DND-41 (cell line): ENCODE results near the gene RNASET2.

ENCODE experiments used
- ATAC-seq: fragments of 200-7000 bp; cut with Tn5 transposase; 3 replicates; pipeline ENCODE4 v1.9.1; 2021; ENCODE audit warnings: low read depth; ENCODE audit not compliant: insufficient read depth
- DNase-seq: peaks from one replicate; pipeline ENCODE4 v3.0.0-alpha.2; 2020
- H2AFZ ChIP-seq: 2 replicates; pipeline ENCODE4 v1.6.0; 2012; ENCODE audit warnings: low read depth, low read length
- H3K27ac ChIP-seq: 2 replicates; pipeline ENCODE4 v1.5.1; 2012; ENCODE audit warnings: low read length, inconsistent platforms
- H3K27me3 ChIP-seq: fragments of 200-600 bp; sonication (generic); 2 replicates; pipeline ENCODE4 v1.6.0; 2012; ENCODE audit warnings: low read length, mild to moderate bottlenecking, inconsistent platforms; ENCODE audit not compliant: insufficient read depth, poor library complexity
- H3K36me3 ChIP-seq: 2 replicates; pipeline ENCODE4 v1.5.1; 2012; ENCODE audit warnings: low read length, inconsistent platforms; ENCODE audit not compliant: insufficient read depth
- H3K4me1 ChIP-seq: 2 replicates; pipeline ENCODE4 v1.5.1; 2012; ENCODE audit warnings: mild to moderate bottlenecking, low read length; ENCODE audit not compliant: insufficient read depth
- H3K4me2 ChIP-seq: 2 replicates; pipeline ENCODE4 v1.6.0; 2012; ENCODE audit warnings: mild to moderate bottlenecking, moderate library complexity, low read length, inconsistent platforms; ENCODE audit not compliant: insufficient read depth
- H3K4me3 ChIP-seq, 2 experiments: fragments of 200-600 bp in 1 of 2; shearing (Covaris generic) in 1 of 2; 2 replicates each; pipeline ENCODE4 v1.5.1; 2012 to 2016; ENCODE audit warnings: inconsistent platforms in 2 of 2, low read length in 2 of 2, mild to moderate bottlenecking in 2 of 2, low read depth in 1 of 2, moderate library complexity in 1 of 2
- H3K79me2 ChIP-seq: 2 replicates; pipeline ENCODE4 v1.6.0; 2012; ENCODE audit warnings: low read length, inconsistent platforms; ENCODE audit not compliant: insufficient read depth
- H3K9ac ChIP-seq: 2 replicates; pipeline ENCODE4 v1.6.0; 2012; ENCODE audit warnings: low read depth, mild to moderate bottlenecking, inconsistent platforms, low read length, moderate library complexity
- H3K9me3 ChIP-seq: 2 replicates; pipeline ENCODE4 v1.5.1; 2012; ENCODE audit warnings: low read length, moderate library complexity, mild to moderate bottlenecking, inconsistent platforms; ENCODE audit not compliant: insufficient read depth, severe bottlenecking
- H4K20me1 ChIP-seq: 2 replicates; pipeline ENCODE4 v1.6.0; 2012; ENCODE audit warnings: low read length; ENCODE audit not compliant: insufficient read depth
- CTCF ChIP-seq: IDR thresholded peaks from 2 replicates; pipeline ENCODE4 v1.5.1; 2012; ENCODE audit warnings: borderline replicate concordance, low read length, moderate library complexity, mild to moderate bottlenecking; ENCODE audit not compliant: poor library complexity, severe bottlenecking; ENCODE audit errors: extremely low read depth
- EZH2 ChIP-seq: IDR thresholded peaks from 3 replicates; pipeline ENCODE4 v1.6.1; 2012; ENCODE audit warnings: borderline replicate concordance, low read depth, mild to moderate bottlenecking, moderate library complexity, low read length, inconsistent platforms; ENCODE audit not compliant: severe bottlenecking

RNASET2 gene

GRCh38 chr6:166999884-167000253 is 43.5 kb upstream of the RNASET2 start:
- DNase-seq (no peak), ATAC-seq (no peak)
- H3K4me2 ChIP-seq = peak overlapping the region; percentile 79
- peak overlapping the region; percentile 78 to 97 for H3K4me3 ChIP-seq
- TF ChIP-seq EZH2 (no peak), CTCF (no peak)
- no peaks in the 10 kb centered on the region for H3K9me3 ChIP-seq
- peaks cover 44% of the 10 kb centered on the region for H3K4me1 ChIP-seq
- peak overlapping the region; percentile 96 for H3K9ac ChIP-seq
- peaks cover 93% of the 10 kb centered on the region for H3K79me2 ChIP-seq
- peaks cover 54% of the 10 kb centered on the region for H3K36me3 ChIP-seq
- H4K20me1 ChIP-seq = peaks cover 31% of the 10 kb centered on the region; the same call in 1 of the 2 replicates
- peak overlapping the region; percentile 73 for H2AFZ ChIP-seq
- no peaks in the 10 kb centered on the region for H3K27me3 ChIP-seq
- H3K27ac ChIP-seq = peak overlapping the region; percentile 85

GRCh38 chr6:166999145-166999883 is 43.0 kb upstream of the RNASET2 start, which contains the start of gene CEP43:
CEP43 (plus strand) TSS chr6:166999397; CDS start chr6:166999413, 16 bp downstream.
- H3K79me2 ChIP-seq = peaks cover 96% of the 10 kb centered on the region
- H3K27ac ChIP-seq = peak within 1 kb of the TSS; percentile 93
- H3K4me2 ChIP-seq = peak within 1 kb of the TSS; percentile 79
- DNase-seq (peak; percentile 93), ATAC-seq (peak; percentile 91)
- H3K36me3 ChIP-seq = peaks cover 53% of the 10 kb centered on the region
- H2AFZ ChIP-seq = peak within 1 kb of the TSS; percentile 78
- peaks cover 44% of the 10 kb centered on the region for H3K4me1 ChIP-seq
- H3K4me3 ChIP-seq = peak within 1 kb of the TSS; percentile 78 to 97
- peaks cover 36% of the 10 kb centered on the region; the same call in 1 of the 2 replicates for H4K20me1 ChIP-seq
- H3K27me3 ChIP-seq = no peaks in the 10 kb centered on the region
- H3K9ac ChIP-seq = peak within 1 kb of the TSS; percentile 96
- H3K9me3 ChIP-seq = no peaks in the 10 kb centered on the region
- TF ChIP-seq EZH2 = no peak
- TF ChIP-seq CTCF = no peak

- H2AFZ ChIP-seq = peak overlapping the region; percentile 78
- TF ChIP-seq EZH2 = no peak
- TF ChIP-seq CTCF = peak; percentile 26
- peak; percentile 36 for ATAC-seq
Measured at GRCh38 chr6:166998256-166999144, 42.1 kb upstream of the RNASET2 start.

More at GRCh38 chr6:166998256-166999144, 42.1 kb upstream of the RNASET2 start:
- Histone ChIP-seq H3K4me3 (peak overlapping the region; percentile 78 to 97), H3K9ac (peak overlapping the region; percentile 96), H3K27me3 (no peaks in the 10 kb centered on the region), H3K4me1 (peaks cover 44% of the 10 kb centered on the region), H3K9me3 (no peaks in the 10 kb centered on the region), H3K79me2 (peaks cover 96% of the 10 kb centered on the region), H3K27ac (peak overlapping the region; percentile 93), H4K20me1 (peaks cover 38% of the 10 kb centered on the region; the same call in 1 of the 2 replicates), H3K36me3 (peaks cover 48% of the 10 kb centered on the region), H3K4me2 (peak overlapping the region; percentile 78)
- DNase-seq = no peak
